ENCODE measurements around the gene CHST8.

Gene CHST8

DNA sequence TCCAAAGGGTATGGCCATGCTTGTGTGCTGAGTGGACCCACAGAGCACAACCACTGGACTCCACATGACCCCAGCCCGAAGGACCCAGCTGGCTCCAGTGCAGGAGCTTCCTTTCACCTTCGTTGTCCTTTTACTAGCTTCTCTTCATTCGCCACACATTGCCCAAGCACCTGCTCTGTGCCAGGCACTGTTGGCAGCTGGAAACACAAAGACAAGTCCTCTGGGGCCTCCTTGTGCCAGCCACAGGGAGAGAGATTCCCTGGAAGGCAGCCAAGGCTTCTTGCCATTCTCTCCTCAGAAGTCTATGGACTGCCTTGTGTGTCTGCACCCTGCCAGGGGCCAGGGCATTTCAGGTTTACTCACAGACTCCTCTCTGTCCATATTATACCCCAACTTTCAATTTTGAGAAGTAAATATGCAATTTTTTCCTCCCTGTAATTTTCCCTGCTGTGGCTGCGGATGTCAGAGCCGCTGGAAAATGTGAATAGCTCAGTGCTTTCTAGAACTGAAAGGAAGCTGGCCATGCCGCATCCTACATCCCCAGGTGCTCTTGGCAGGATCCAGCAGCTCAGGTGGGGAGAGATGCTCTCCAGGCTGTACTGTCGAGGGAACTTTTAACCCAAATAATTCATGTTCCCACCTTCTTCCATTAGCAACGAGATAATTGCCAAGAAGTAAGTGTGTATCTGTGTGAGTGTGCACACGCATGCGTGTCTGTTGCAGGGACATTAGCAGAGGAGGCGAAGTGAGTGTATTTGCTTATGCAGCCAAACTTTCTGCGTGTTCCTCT is 57.2 kb downstream of the CHST8 start:
- TF ChIP-seq, protein P1, sequence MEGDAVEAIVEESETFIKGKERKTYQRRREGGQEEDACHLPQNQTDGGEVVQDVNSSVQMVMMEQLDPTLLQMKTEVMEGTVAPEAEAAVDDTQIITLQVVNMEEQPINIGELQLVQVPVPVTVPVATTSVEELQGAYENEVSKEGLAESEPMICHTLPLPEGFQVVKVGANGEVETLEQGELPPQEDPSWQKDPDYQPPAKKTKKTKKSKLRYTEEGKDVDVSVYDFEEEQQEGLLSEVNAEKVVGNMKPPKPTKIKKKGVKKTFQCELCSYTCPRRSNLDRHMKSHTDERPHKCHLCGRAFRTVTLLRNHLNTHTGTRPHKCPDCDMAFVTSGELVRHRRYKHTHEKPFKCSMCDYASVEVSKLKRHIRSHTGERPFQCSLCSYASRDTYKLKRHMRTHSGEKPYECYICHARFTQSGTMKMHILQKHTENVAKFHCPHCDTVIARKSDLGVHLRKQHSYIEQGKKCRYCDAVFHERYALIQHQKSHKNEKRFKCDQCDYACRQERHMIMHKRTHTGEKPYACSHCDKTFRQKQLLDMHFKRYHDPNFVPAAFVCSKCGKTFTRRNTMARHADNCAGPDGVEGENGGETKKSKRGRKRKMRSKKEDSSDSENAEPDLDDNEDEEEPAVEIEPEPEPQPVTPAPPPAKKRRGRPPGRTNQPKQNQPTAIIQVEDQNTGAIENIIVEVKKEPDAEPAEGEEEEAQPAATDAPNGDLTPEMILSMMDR (IDR thresholded peaks at IDR 0.05; ENCODE audit: low read depth, low read length, missing control alignments) = no peak
- no peak for DNase-seq (ENCODE audit: low read depth)
- H3K4me3 ChIP-seq (ENCODE audit: low read depth, low read length) = no peak overlapping the region

DNA sequence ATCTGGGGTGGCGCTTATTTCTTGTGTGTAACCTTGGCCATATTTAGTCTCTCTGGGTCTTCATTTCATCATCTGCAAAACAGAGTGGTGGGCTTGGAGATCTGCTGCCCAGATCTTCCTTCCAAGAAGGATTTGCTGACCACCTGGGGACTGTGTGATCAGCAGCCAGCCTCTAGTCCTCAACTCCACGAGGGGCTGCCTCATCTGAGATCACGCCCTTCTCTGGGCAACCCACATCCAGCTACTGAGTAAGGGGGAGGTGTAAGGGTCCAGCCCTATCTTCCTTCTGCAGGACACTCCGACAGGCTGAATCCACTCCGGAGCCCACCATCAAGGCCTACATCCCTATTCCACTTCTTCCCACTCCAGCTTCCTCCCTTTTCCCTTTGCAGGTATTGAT is 57.9 kb downstream of the CHST8 start:
- TF ChIP-seq, protein P1 (IDR thresholded peaks at IDR 0.05; ENCODE audit: low read depth, low read length, missing control alignments) = no peak
- no peak overlapping the region for H3K4me3 ChIP-seq (ENCODE audit: low read depth, low read length)
- no peak for DNase-seq (ENCODE audit: low read depth)

DNA sequence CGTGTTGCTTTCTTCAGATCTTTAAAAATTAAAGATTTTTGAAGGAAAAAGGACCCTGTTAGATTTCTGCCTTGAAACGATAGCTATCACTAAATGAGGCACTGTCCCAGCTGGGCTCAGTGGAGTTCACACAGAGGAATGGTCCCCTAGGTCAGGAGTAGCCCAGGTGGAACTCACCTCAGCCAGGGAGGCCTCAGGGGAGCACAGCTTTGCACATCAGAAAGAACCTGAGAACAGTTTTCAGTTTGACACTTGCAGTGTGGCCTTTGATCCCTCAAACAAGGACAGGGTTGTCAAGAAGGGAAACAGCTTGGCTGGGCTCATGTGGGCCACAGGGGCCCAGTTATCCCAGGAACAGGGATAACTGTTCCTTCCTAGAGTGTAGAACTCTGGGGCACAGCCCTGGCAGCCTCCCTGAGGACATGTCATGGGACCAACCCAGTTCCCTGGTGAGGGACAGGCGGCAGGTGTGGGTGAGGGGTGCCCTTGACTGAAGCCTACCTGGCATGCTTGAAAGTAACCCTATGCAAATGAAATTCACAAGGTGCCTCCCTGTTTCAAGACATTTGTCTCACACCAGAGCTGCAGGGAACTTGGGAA is 59.4 kb downstream of the CHST8 start:
- no peak overlapping the region for H3K4me3 ChIP-seq (ENCODE audit: low read depth, low read length)
- TF ChIP-seq, protein P1 (IDR thresholded peaks at IDR 0.05; ENCODE audit: low read depth, low read length, missing control alignments) = no peak
- no peak for DNase-seq (ENCODE audit: low read depth)

DNA sequence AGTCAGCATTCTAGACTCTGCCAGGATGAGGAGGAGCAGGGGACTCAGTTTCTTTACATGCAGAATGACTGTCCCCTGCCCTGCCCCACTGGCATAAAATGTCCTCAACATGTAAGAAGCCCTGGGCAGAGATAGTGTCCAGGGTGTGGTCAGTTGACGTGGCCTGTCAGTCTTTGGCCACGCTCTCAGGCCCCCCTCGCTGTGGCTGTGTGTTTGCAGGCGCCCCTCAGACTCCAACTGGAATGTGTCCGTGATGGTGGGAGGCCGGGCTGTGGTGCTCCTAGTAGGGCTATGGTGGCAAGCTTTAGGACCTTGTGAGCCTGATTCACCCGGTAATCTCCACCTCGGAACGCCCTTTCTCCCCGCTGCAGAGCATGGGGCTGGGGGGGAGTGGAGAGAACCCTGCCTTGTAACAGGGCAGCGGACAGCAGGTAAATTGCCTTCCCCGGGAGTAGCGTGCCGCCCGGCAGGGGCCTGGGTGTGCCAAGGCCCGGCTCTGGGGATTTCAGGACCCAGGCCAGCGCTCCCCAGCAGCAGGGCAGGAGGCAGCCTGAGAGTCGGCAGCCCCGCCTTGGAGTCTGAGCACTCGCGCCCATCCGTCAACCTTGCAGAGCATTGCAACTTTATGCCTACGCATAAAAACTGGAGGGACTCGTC is 62.3 kb downstream of the CHST8 start:
- H3K4me3 ChIP-seq (ENCODE audit: low read depth, low read length) = no peak overlapping the region
- TF ChIP-seq, protein P1 (IDR thresholded peaks at IDR 0.05; ENCODE audit: low read depth, low read length, missing control alignments) = no peak
- no peak for DNase-seq (ENCODE audit: low read depth)

DNA sequence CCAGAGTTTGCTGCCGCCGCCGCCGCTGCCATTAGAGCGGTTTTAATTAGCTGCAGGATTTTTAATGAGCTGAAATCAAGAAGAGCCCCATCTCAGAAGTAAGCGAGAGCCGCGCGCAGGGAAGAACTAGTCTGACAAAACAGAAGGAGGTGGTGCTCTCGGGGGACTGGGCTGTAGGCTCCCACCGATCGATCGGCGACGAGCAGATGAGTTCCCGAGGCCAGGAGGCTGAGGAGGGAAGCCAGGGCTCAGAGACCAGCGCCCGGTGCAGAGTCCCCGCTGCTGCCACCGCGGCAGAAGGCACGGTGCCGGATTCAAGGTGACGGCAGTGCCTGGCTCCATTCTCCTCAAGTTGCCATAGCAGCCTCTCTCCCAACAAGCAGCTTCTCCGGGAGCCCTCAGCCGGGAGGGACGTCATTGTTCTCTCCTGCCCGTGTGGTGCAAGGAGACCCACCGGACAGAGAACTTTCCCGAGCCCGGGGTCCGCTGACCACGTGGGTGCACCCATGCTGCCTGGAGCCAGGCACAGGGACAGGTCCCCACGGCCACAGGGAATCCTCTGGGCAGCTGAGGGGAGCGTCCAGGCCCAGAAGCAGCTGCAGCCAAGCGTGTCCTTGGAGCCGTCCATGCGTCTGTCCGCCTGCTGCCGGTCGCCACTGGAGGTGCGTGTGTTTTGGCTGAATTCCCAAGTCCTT is 62.9 kb downstream of the CHST8 start:
- TF ChIP-seq, protein P1 (IDR thresholded peaks at IDR 0.05; ENCODE audit: low read depth, low read length, missing control alignments) = no peak
- no peak for DNase-seq (ENCODE audit: low read depth)
- no peak overlapping the region for H3K4me3 ChIP-seq (ENCODE audit: low read depth, low read length)

DNA sequence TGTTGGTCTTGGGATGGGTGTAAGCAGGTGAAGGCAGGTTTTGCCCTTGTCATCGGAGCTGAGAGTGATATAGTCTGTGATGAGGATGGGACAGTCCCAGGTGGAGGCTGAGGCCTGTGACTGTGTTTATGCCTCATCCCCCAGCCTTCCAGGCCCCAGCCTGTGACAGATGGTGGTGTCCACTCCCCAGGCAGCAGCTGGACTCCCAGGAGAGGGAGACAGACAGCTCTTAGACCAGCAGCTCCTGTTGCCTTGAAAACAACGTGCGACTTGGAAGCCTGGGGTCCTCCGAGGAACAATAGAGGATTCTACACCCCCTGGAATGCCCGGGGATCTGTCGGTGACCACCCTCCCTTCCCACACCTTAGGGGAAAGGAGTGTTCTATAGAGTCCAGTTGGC is 63.8 kb downstream of the CHST8 start:
- TF ChIP-seq, protein P1 (IDR thresholded peaks at IDR 0.05; ENCODE audit: low read depth, low read length, missing control alignments) = no peak
- no peak for DNase-seq (ENCODE audit: low read depth)
- H3K4me3 ChIP-seq (ENCODE audit: low read depth, low read length) = no peak overlapping the region
